Lower leg skin (tissue), 4 donors: Measurements from ENCODE around the gene PKP4. TPM values are rescaled to one million over a fixed set of nuclear protein-coding genes. Genes with fewer than 3 reads are reported as not detected.

Source experiments
- DNase-seq, 2 donors: peaks; one replicate each; pipeline ENCODE4 v3.0.0-alpha.2; 2019; ENCODE audit warnings: low spot score in 2 of 2
- H3K4me3 ChIP-seq: fragments of 200-600 bp; sonication (generic); 2 replicates; pipeline ENCODE4 v1.5.1; 2017; ENCODE audit warnings: mild to moderate bottlenecking, low read depth; ENCODE audit not compliant: poor library complexity, severe bottlenecking
- CTCF ChIP-seq, 3 donors: fragments of 450-650 bp; IDR thresholded peaks; one replicate each; pipeline ENCODE4 v1.5.1; 2016; ENCODE audit warnings: antibody characterized with exemption in 3 of 3, mild to moderate bottlenecking in 3 of 3, moderate library complexity in 2 of 3
- POLR2A ChIP-seq, 2 donors: fragments of 450-650 bp; IDR thresholded peaks; one replicate each; pipeline ENCODE4 v1.6.1; 2016 to 2017; ENCODE audit warnings: antibody characterized with exemption in 2 of 2, mild to moderate bottlenecking in 1 of 2, moderate library complexity in 1 of 2
- WGBS, 2 donors: methylation state at CpG; one replicate each; pipeline ENCODE4 v1.1.5; 2018; 5-methylcytosine and 5-hydroxymethylcytosine counted together
- intact Hi-C: fragments of 100-400 bp; cut with DNase I; formaldehyde crosslinking; loops from one replicate; pipeline ENCODE4 v1.15.0; 2023; ENCODE audit warnings: low total_unique reads
- total RNA-seq, 4 donors: library from RNA; depleted of rRNA; stranded (reverse); fragments of >200 nt; gene quantifications; one replicate each; pipeline ENCODE4 v1.1.0, GENCODE V29; 2016

The PKP4 gene
- total RNA-seq, 4 donors from 2014 or later, result 28.0 to 71.0 (median 43.6) TPM

GRCh38 chr2:158667586-158667985, 210.8 kb downstream of the PKP4 start:
- TF ChIP-seq CTCF (IDR thresholded peaks at IDR 0.05) (no peak), POLR2A (IDR thresholded peaks at IDR 0.05) (no peak)
- DNase-seq, result no peak
- intact Hi-C loops, result no loop called here
- WGBS, 2 donors, result 56 to 63% methylated on average over 4 of the region's 4 CpGs
- H3K4me3 ChIP-seq, result no peak overlapping the region

GRCh38 chr2:158668001-158668765, 211.4 kb downstream of the PKP4 start:
- TF ChIP-seq POLR2A (IDR thresholded peaks at IDR 0.05) (no peak), CTCF (IDR thresholded peaks at IDR 0.05) (no peak)
- DNase-seq, result peak in 1 of 2 donors; percentile 82
- intact Hi-C loops, result no loop called here
- WGBS, 2 donors, result 62 to 65% methylated on average over 5 of the region's 5 CpGs
- H3K4me3 ChIP-seq, result no peak overlapping the region

- WGBS, 2 donors, result 91 to 95% methylated on average over 3 of the region's 3 CpGs
- intact Hi-C loops, result no loop called here
- no peak for TF ChIP-seq POLR2A (IDR thresholded peaks at IDR 0.05)
- no peak for TF ChIP-seq CTCF (IDR thresholded peaks at IDR 0.05)
- H3K4me3 ChIP-seq, result no peak overlapping the region
- no peak for DNase-seq
Observed at GRCh38 chr2:158670292-158670691, 213.5 kb downstream of the PKP4 start.

- no peak for TF ChIP-seq POLR2A (IDR thresholded peaks at IDR 0.05)
- intact Hi-C loops, result no loop called here
- no peak for DNase-seq
- WGBS, 2 donors, result 78 to 85% methylated on average over 19 of the region's 19 CpGs
- H3K4me3 ChIP-seq, result no peak overlapping the region
Observed at GRCh38 chr2:158671360-158672245, 214.9 kb downstream of the PKP4 start.

- no peak overlapping the region for H3K4me3 ChIP-seq
- DNase-seq, result no peak
- intact Hi-C loops, result no loop called here
- no peak for TF ChIP-seq CTCF (IDR thresholded peaks at IDR 0.05)
- no peak for TF ChIP-seq POLR2A (IDR thresholded peaks at IDR 0.05)
- 88 to 91% methylated on average over 3 of the region's 3 CpGs for WGBS, 2 donors
Observed at GRCh38 chr2:158676295-158676694, 219.5 kb downstream of the PKP4 start.

- intact Hi-C loops, result no loop called here
- WGBS, 2 donors, result 86 to 92% methylated on average over 7 of the region's 7 CpGs
- TF ChIP-seq POLR2A (IDR thresholded peaks at IDR 0.05) (no peak), CTCF (IDR thresholded peaks at IDR 0.05) (no peak)
- no peak overlapping the region for H3K4me3 ChIP-seq
- no peak for DNase-seq
Observed at GRCh38 chr2:158676696-158677095, 219.9 kb downstream of the PKP4 start.
